Measurements from ENCODE around the gene AP2A2. TPM values are rescaled to one million over a fixed set of nuclear protein-coding genes. Genes with fewer than 3 reads are reported as not detected.

The AP2A2 gene
- total and polyA plus RNA-seq, 2 of the 4 experiments (the other 2 are of a cell fraction): 19.9 to 49.0 TPM

GRCh38 chr11:925158-925495 lies 543 bp upstream of the AP2A2 start:
- no peak overlapping the region for H3K23ac ChIP-seq (ENCODE audit: low read depth, low read length)
- H3K18ac ChIP-seq (ENCODE audit: low read depth, low read length): no peak overlapping the region
- no peak overlapping the region for H3K56ac ChIP-seq (ENCODE audit: extremely low read depth, insufficient read depth, low read length)
- H3K36me3 ChIP-seq (ENCODE audit: control insufficient read depth, insufficient read depth, low read length): peaks cover 12% of the 10 kb centered on the region
- H3K4me3 ChIP-seq (ENCODE audit: insufficient read depth, low read depth, low read length): peak overlapping the region; percentile 45
- peak overlapping the region; percentile 78 to 83; a peak in 2 of 4 replicates for H4K8ac ChIP-seq (ENCODE audit: low read depth in 2 of 2, low read length in 2 of 2)
- no peaks in the 10 kb centered on the region for H3K9me3 ChIP-seq (ENCODE audit: control insufficient read depth, insufficient read depth, low read length)
- H2AFZ ChIP-seq (replicated peaks; ENCODE audit: low read length, poor library complexity): peak overlapping the region; percentile 93
- H3K27me3 ChIP-seq (ENCODE audit: control insufficient read depth, insufficient read depth, low read length): no peaks in the 10 kb centered on the region
- no peak overlapping the region for H3K27ac ChIP-seq (ENCODE audit: insufficient read depth, low read length)
- no peak overlapping the region for H3K14ac ChIP-seq (replicated peaks; ENCODE audit: low read depth, low read length)
- H2AK9ac ChIP-seq (replicated peaks; ENCODE audit: low read depth, low read length, poor library complexity): peak overlapping the region; percentile 72
- H2BK5ac ChIP-seq (ENCODE audit: low read depth, low read length, poor library complexity, severe bottlenecking): no peak overlapping the region
- ChIA-PET CTCF (interaction anchor here (0.6 kb wide), 1 partner anchor 12 kb away, joined by 3 read pairs; no protein-coding TSS in a partner anchor), POLR2A (ENCODE audit: unreplicated experiment) (no interaction called here)
- no peak for TF ChIP-seq MAZ (IDR thresholded peaks at IDR 0.05; ENCODE audit: borderline replicate concordance, low read depth, low read length)
- TF ChIP-seq MXI1 (IDR thresholded peaks at IDR 0.05; ENCODE audit: borderline replicate concordance, low read depth, low read length): no peak
- no peak for TF ChIP-seq USF2 (IDR thresholded peaks at IDR 0.05; ENCODE audit: low read depth, low read length)
- TF ChIP-seq POLR2A (IDR thresholded peaks at IDR 0.05; ENCODE audit: low read depth, low read length): no peak
- TF ChIP-seq SMC3 (IDR thresholded peaks at IDR 0.05; ENCODE audit: low read depth, low read length): no peak
- no peak for TF ChIP-seq CEBPB (IDR thresholded peaks at IDR 0.05; ENCODE audit: low read depth, low read length)
- no peak for TF ChIP-seq CHD1 (IDR thresholded peaks at IDR 0.05; ENCODE audit: low read depth, low read length)
- TF ChIP-seq MAFK (IDR thresholded peaks at IDR 0.05; ENCODE audit: low read depth, low read length): no peak
- no peak for TF ChIP-seq RFX5 (IDR thresholded peaks at IDR 0.05; ENCODE audit: low read depth, low read length)
- TF ChIP-seq BHLHE40 (IDR thresholded peaks at IDR 0.05; ENCODE audit: low read depth, low read length): no peak
- no peak for TF ChIP-seq ELK1 (IDR thresholded peaks at IDR 0.05; ENCODE audit: borderline replicate concordance, low read depth, low read length)
- H3K9ac ChIP-seq (ENCODE audit: low read depth, low read length): no peak overlapping the region
- no peak for ATAC-seq (ENCODE audit: low read depth)
- no peak overlapping the region for H2BK20ac ChIP-seq (ENCODE audit: low read depth, low read length)
- H4K20me1 ChIP-seq (ENCODE audit: insufficient read depth, low read length): peaks cover 37% of the 10 kb centered on the region
- peaks cover 16% of the 10 kb centered on the region for H3K9me1 ChIP-seq (ENCODE audit: insufficient read depth, low read length)
- no peak overlapping the region for H2BK15ac ChIP-seq (ENCODE audit: low read depth, low read length)
- WGBS, 2 experiments (ENCODE audit: extremely low coverage in 2 of 2, insufficient read length in 1 of 2): 75% methylated on average over 24 of the region's 28 CpGs; no CpG with 5 or more reads in 1 of the 2 experiments
- peak overlapping the region; percentile 26; the same call in 1 of the 2 replicates for H2AK5ac ChIP-seq (ENCODE audit: low read depth, low read length)
- peaks cover 8 to 38% of the 10 kb centered on the region in 2 experiments; a peak in 3 of 4 replicates for H3K79me1 ChIP-seq (ENCODE audit: low read depth in 1 of 2, low read length in 2 of 2)
- H3K4me2 ChIP-seq (ENCODE audit: low read depth, low read length): no peak overlapping the region
- intact Hi-C loops (cut with micrococcal nuclease) (no loop called here), dilution Hi-C loops (cut with HindIII; ENCODE audit: low sequenced_read_pairs, unreplicated experiment) (no loop called here), in situ Hi-C loops (cut with MboI; ENCODE audit: low sequenced_read_pairs) (no loop called here)
- no peak overlapping the region; the same call in 1 of the 2 replicates for H4K5ac ChIP-seq (ENCODE audit: low read depth, low read length)
- BruUV-seq (replicated peaks): no TSS peak
- H3K4me1 ChIP-seq (ENCODE audit: control insufficient read depth, insufficient read depth, low read length): peaks cover 4% of the 10 kb centered on the region
- no peak overlapping the region for H2BK120ac ChIP-seq (ENCODE audit: low read depth, low read length)
- no peak for DNase-seq
- H3K4ac ChIP-seq (ENCODE audit: low read depth, low read length): peak overlapping the region; percentile 65; the same call in 1 of the 2 replicates
- no peak overlapping the region for H4K91ac ChIP-seq (ENCODE audit: insufficient read depth, low read depth, low read length)

All from IMR-90 (cell line).